Measurements from ENCODE around the gene KLK2.

DNA sequence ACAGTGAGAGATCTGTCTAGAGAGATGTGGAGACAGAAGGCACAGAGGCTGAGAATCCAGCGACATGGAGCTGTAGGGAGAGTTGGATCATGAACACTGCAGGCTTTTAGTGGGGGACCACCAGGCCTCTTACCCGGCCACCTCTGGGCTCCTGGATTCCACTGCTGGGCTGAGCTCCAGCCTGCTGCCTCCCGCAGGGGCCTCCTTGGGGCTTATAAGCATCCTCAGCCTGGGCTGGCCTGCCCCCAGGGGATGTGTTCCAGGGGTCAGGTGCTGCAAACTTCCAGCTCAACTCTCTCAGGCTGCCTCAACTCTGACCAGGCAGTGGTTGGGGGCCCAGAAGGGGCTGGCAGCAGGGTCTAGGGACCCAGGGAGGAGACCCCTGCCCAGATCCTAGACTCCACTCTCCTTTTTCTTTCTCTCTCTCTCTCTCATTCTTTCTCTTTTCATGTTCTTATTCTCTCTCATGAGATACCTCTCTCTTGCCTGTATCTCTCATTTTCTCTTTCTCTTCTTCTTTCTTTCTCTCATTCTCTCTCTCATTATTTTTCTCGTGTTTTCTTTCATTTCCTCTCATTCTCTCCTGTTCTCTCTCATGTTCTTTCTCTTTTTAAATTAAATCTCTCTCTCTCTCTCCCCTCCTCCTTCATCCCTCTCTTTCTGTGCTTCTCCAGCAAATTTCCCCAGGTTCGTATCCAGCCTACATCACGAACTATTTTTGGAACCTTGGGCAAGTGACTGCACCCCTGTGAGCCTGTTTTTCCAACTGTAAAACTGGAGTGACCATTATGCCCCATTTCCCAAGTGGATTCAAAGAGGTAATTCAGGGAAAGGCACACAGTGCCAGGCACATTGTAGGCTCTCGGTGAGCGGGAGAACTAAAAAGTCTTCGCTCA is 38.2 kb downstream of the KLK2 start, which contains the start of gene KLK4:
- TF ChIP-seq GATA2 (IDR thresholded peaks at IDR 0.05; ENCODE audit: low read depth, low read length): no peak
- TF ChIP-seq GATA3 (IDR thresholded peaks at IDR 0.05; ENCODE audit: low read depth, low read length): no peak
